HG02970 (cell line): ENCODE measurements around the gene PABPC5.

Experiments
- ATAC-seq: cut with Tn5 transposase; IDR thresholded peaks from one replicate; pipeline ENCODE4 v1.9.1; 2021; ENCODE audit warnings: mild to moderate bottlenecking, moderate library complexity, moderate number of reproducible peaks; ENCODE audit not compliant: unreplicated experiment, low FRiP score

PABPC5 gene

DNA sequence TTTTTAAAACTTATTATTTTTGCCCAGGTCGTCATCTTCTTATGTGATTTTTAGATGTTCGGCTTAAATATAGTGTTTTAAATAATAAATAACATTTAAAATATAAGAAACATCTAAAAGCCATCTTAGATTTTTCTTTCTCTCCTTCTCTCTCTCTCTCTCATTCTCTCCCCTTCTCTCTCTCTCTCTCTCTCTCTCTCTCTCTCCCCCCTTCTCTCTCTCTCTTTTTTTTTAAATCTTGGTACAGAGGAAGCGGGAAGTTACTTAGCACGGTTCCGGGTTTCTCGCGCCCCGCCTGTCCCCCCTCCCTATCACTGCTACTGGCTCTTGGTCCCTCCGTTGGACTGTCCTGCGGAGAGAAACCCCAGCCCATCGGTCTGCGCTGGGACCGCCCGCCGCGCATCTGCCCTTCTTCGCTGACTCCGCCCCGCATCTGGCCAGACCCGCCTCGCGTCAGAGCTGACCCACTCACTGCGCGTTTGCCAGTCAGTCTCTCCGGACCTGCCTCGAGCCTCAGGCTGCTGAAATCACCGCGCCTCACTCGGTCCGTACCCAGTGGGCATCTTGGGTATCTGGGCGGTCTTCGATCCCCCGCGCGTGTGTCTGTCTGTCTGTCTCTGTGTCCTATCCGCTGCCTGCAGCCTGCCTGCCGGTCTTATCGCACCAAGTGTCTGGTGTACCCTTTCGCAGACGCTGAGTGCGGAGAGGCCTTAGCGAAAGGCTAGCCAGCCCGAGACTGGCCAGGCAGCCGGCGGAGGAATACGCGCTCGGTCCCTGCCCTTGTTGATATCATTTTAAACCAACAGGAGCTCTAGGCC is at the start of gene PABPC5:
PABPC5 (plus strand) TSS at position 489 of the 818 bp plus-strand sequence. CDS start 739 bp downstream, outside the sequence.
- ATAC-seq, result no peak

DNA sequence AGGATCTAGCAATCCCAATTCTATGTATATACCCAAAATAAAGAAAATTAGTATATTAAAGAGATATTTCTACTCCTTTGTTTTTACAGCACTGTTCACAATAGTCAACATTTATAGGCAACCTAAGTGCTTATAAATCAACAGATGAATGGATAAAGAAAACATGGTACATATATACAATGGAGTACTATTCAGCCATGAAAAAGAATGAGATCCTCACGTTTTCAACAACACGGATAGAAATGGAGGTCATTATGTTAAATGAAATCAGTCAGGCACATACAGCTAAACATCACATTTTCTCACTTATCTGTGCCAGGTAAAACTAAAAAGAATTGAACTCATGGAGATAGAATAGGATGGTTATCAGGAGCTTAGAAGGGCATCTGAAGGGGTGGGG is 45.6 kb upstream of the PABPC5 start:
- no peak for ATAC-seq

DNA sequence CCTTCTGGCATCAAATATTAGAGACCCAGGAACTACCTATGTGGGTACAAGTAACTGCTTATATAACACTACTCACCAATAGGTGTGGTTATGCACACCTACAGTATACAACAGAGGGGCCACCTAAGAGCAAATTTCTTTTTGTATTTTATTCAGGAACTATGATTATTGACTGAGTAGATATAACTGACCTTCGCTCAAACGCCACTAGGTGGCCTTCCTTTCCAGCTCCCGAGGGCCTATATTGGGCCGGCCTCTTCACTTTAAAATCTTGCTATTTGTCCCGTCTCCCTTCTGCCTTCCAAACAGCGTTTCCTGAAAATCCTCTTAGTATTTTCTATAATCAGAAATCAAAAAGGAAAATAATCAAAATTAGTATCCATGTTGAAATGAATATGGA is 19.9 kb upstream of the PABPC5 start:
- no peak for ATAC-seq

DNA sequence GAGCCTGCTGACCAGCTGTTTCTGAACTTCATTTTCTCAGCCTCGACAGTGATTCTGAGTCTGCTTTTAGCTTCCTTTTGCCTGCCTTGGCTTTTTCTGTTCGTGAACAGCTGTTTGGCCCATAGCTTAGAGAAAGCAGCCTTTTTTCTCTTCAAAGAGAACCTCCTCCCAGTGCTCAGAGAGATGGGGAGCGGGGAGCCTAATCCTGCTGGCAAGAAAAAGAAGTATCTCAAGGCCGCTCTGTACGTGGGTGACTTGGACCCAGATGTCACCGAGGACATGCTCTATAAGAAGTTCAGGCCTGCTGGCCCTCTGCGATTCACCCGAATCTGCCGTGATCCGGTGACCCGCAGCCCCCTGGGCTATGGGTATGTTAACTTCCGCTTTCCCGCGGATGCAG is 756 bp downstream of the PABPC5 start:
- no peak for ATAC-seq
